GM23338 (cell line): ENCODE measurements around the gene CGNL1. TPM values are rescaled to one million over a fixed set of nuclear protein-coding genes. Genes with fewer than 3 reads are reported as not detected.

Source experiments
- ATAC-seq: fragments of 200-7000 bp; cut with Tn5 transposase; 3 replicates; pipeline ENCODE4 v1.9.1; 2020
- DNase-seq: peaks from one replicate; pipeline ENCODE4 v3.0.0-alpha.2; 2015; ENCODE audit warnings: low spot score
- H2AFZ ChIP-seq: fragments of 200-600 bp; sonication (generic); 2 replicates; pipeline ENCODE4 v1.8.0; 2016; ENCODE audit warnings: antibody characterized with exemption, mild to moderate bottlenecking, moderate library complexity
- H3F3A ChIP-seq: fragments of 200-600 bp; sonication (generic); replicated peaks from 2 replicates; pipeline ENCODE4 v1.8.0; 2017; ENCODE audit warnings: antibody characterized with exemption, mixed run types, low read depth
- H3K27ac ChIP-seq: fragments of 200-600 bp; sonication (generic); 2 replicates; pipeline ENCODE4 v1.6.1; 2016; ENCODE audit warnings: low read depth
- H3K27me3 ChIP-seq: fragments of 200-600 bp; sonication (generic); 2 replicates; pipeline ENCODE4 v1.8.0; 2016; ENCODE audit warnings: mild to moderate bottlenecking, mixed run types, moderate library complexity; ENCODE audit not compliant: insufficient read depth
- H3K36me3 ChIP-seq: fragments of 200-600 bp; sonication (generic); 2 replicates; pipeline ENCODE4 v1.8.0; 2016; ENCODE audit warnings: mild to moderate bottlenecking; ENCODE audit not compliant: insufficient read depth
- H3K4me1 ChIP-seq: fragments of 200-600 bp; sonication (generic); 2 replicates; pipeline ENCODE4 v1.8.0; 2016; ENCODE audit warnings: mild to moderate bottlenecking, moderate library complexity; ENCODE audit not compliant: insufficient read depth
- H3K4me2 ChIP-seq: fragments of 200-600 bp; sonication (generic); 2 replicates; pipeline ENCODE4 v1.7.1; 2017; ENCODE audit warnings: mixed run types
- H3K4me3 ChIP-seq: fragments of 200-600 bp; sonication (generic); 2 replicates; pipeline ENCODE4 v1.6.1; 2016; ENCODE audit warnings: mixed run types
- H3K79me2 ChIP-seq: fragments of 200-600 bp; sonication (generic); replicated peaks from 2 replicates; pipeline ENCODE4 v1.8.0; 2017; ENCODE audit warnings: mild to moderate bottlenecking; ENCODE audit not compliant: insufficient read depth
- H3K9me2 ChIP-seq: fragments of 200-600 bp; sonication (generic); 2 replicates; pipeline ENCODE4 v1.8.0; 2017; ENCODE audit not compliant: insufficient read depth
- H4K20me1 ChIP-seq: fragments of 200-600 bp; sonication (generic); replicated peaks from 2 replicates; pipeline ENCODE4 v1.8.0; 2017; ENCODE audit warnings: mild to moderate bottlenecking; ENCODE audit not compliant: insufficient read depth
- H3K27ac Mint-ChIP-seq: 2 replicates; pipeline ENCODE4 v1.8.0; 2020; ENCODE audit warnings: inconsistent platforms, mild to moderate bottlenecking, moderate library complexity, mixed read lengths
- H3K27me3 Mint-ChIP-seq: 3 replicates; pipeline ENCODE4 v1.8.0; 2022; ENCODE audit warnings: low read depth, mild to moderate bottlenecking, moderate library complexity, mixed read lengths, inconsistent platforms; ENCODE audit not compliant: insufficient read depth, poor library complexity
- H3K36me3 Mint-ChIP-seq: 3 replicates; pipeline ENCODE4 v1.8.0; 2021; ENCODE audit warnings: low read depth, mild to moderate bottlenecking, inconsistent platforms, moderate library complexity, mixed read lengths
- H3K4me1 Mint-ChIP-seq: 3 replicates; pipeline ENCODE4 v1.8.0; 2020; ENCODE audit warnings: mild to moderate bottlenecking, inconsistent platforms, mixed read lengths
- H3K4me3 Mint-ChIP-seq: 3 replicates; pipeline ENCODE4 v1.8.0; 2021; ENCODE audit warnings: moderate library complexity, mild to moderate bottlenecking, inconsistent platforms, mixed read lengths
- H3K9me3 Mint-ChIP-seq: 3 replicates; pipeline ENCODE4 v1.8.0; 2020; ENCODE audit warnings: moderate library complexity, mild to moderate bottlenecking, inconsistent platforms, mixed read lengths
- CREB1 ChIP-seq: fragments of 250-450 bp; sonication (Bioruptor Pico); IDR thresholded peaks from 2 replicates; pipeline ENCODE4 v1.5.0; 2020; ENCODE audit warnings: low read depth, mild to moderate bottlenecking, moderate library complexity
- CTCF ChIP-seq, 2 experiments: fragments of 200-600 bp in 1 of 2; sonication (generic) in 1 of 2; conservative IDR thresholded peaks; 2 replicates each; pipeline versions ENCODE4 v1.5.1 to v1.6.1; 2016 to 2017; ENCODE audit warnings: antibody characterized with exemption in 2 of 2, low read depth in 2 of 2, mild to moderate bottlenecking in 2 of 2, moderate library complexity in 1 of 2
- NANOG ChIP-seq: IDR thresholded peaks from 2 replicates; pipeline ENCODE4 v1.6.1; 2016; ENCODE audit warnings: antibody characterized with exemption, borderline replicate concordance
- REST ChIP-seq: IDR thresholded peaks from one replicate; pipeline ENCODE4 v1.6.1; 2018; ENCODE audit warnings: antibody characterized with exemption; ENCODE audit not compliant: unreplicated experiment
- STAT1 ChIP-seq: IDR thresholded peaks from one replicate; pipeline ENCODE4 v1.6.1; 2016; ENCODE audit warnings: antibody characterized with exemption; ENCODE audit not compliant: unreplicated experiment
- ZNF114 ChIP-seq: fragments of 250-450 bp; sonication (Bioruptor Pico); IDR thresholded peaks from 2 replicates; pipeline ENCODE4 v1.5.0; 2020; ENCODE audit warnings: mild to moderate bottlenecking, moderate library complexity
- polyA plus RNA-seq: library from polyadenylated mRNA; unstranded; fragments of >200 nt; fragmentation: Nextera tagmentation; extraction: Ambion mirVana; gene quantifications from 2 replicates; pipeline ENCODE4 v1.2.1, GENCODE V29; 2016
- total RNA-seq: library from RNA; depleted of rRNA; stranded (reverse); fragments of >200 nt; shearing (Covaris generic); gene quantifications from 2 replicates; pipeline ENCODE4 v1.2.3, GENCODE V29; 2014

CGNL1 gene
- total and polyA plus RNA-seq, 2 experiments from 2014 or later = 20.0 to 57.8 TPM

GRCh38 chr15:57562196-57562769, 186.0 kb downstream of the CGNL1 start:
- no peak overlapping the region for H3K4me2 ChIP-seq
- H2AFZ ChIP-seq = no peak overlapping the region
- H3K9me2 ChIP-seq = no peaks in the 10 kb centered on the region
- peaks cover 8% of the 10 kb centered on the region for H3K4me1 Mint-ChIP-seq
- no peak for TF ChIP-seq CREB1
- TF ChIP-seq NANOG = no peak
- ATAC-seq = no peak
- H3K9me3 Mint-ChIP-seq = no peaks in the 10 kb centered on the region; the same call in 2 of the 3 replicates
- peaks cover 4% of the 10 kb centered on the region; the same call in 1 of the 2 replicates for H3K4me1 ChIP-seq
- no peak overlapping the region for H3K4me3 Mint-ChIP-seq
- no peaks in the 10 kb centered on the region; the same call in 1 of the 2 replicates for H4K20me1 ChIP-seq
- no peaks in the 10 kb centered on the region for H3K36me3 Mint-ChIP-seq
- DNase-seq = no peak
- H3K4me3 ChIP-seq = no peak overlapping the region
- peaks cover 1% of the 10 kb centered on the region for H3K27me3 Mint-ChIP-seq
- H3K27ac ChIP-seq = no peak overlapping the region
- no peaks in the 10 kb centered on the region for H3F3A ChIP-seq
- no peaks in the 10 kb centered on the region for H3K36me3 ChIP-seq
- no peaks in the 10 kb centered on the region for H3K79me2 ChIP-seq
- no peaks in the 10 kb centered on the region for H3K27me3 ChIP-seq
- H3K27ac Mint-ChIP-seq = no peak overlapping the region

GRCh38 chr15:57563416-57563815, 187.1 kb downstream of the CGNL1 start:
- Mint-ChIP-seq H3K27me3 (peaks cover 1% of the 10 kb centered on the region), H3K4me3 (no peak overlapping the region), H3K9me3 (no peaks in the 10 kb centered on the region), H3K36me3 (no peaks in the 10 kb centered on the region), H3K27ac (no peak overlapping the region), H3K4me1 (peaks cover 8% of the 10 kb centered on the region)
- H3K4me3 ChIP-seq = no peak overlapping the region
- TF ChIP-seq REST (no peak), NANOG (no peak), ZNF114 (CRISPR knock-in tag) (no peak), CTCF (conservative IDR thresholded peaks at IDR 0.05; ENCODE audit: low read depth in 2 of 2) (no peak), STAT1 (no peak)
- H2AFZ ChIP-seq = no peak overlapping the region
- ATAC-seq (no peak), DNase-seq (no peak)
- H3K4me2 ChIP-seq = no peak overlapping the region
- no peaks in the 10 kb centered on the region for H3F3A ChIP-seq
- H3K4me1 ChIP-seq = peaks cover 4% of the 10 kb centered on the region; the same call in 1 of the 2 replicates
- no peaks in the 10 kb centered on the region for H3K79me2 ChIP-seq
- no peaks in the 10 kb centered on the region for H3K27me3 ChIP-seq
- H3K36me3 ChIP-seq = no peaks in the 10 kb centered on the region
- H4K20me1 ChIP-seq = no peaks in the 10 kb centered on the region; the same call in 1 of the 2 replicates
- no peak overlapping the region for H3K27ac ChIP-seq
- H3K9me2 ChIP-seq = no peaks in the 10 kb centered on the region
